ENCODE measurements around the gene EDN1. TPM values are rescaled to one million over a fixed set of nuclear protein-coding genes. Genes with fewer than 3 reads are reported as not detected.

EDN1 gene
- total and polyA plus RNA-seq, 5 donors: 1.3 to 5.8 (median 2.2) TPM

DNA sequence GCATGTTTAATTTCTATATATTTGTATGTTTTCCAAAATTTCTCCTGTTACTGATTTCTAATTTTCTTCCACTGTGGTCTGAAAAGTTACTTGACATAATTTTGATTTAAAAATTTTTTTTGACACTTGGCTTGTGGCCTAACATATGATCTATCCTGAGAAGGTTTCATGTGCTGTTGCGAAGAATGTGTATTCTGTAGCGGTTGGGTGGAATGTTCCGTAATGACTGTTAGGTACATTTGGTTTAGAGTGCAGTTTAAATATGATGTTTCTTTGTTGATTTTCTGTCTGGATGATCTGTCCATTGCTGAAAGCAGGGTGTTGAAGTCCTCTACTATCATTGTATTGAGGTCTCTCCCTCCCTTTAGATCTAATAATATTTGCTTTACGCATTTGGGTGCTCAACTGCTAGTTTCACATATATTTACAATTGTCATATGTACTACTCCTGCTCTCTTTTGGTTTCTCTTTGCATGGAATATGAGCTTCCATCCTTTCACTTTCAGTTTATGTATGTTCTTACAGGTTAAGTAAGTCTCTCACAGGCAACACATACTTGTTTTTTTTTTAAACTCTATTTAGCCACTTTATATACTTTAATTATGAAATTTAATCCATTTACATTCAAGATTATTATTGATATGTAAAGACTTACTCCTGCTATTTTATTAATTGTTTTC lies 19.5 kb upstream of the EDN1 start:
- H3K27me3 ChIP-seq (ENCODE audit: control insufficient read depth, insufficient read depth): no peaks in the 10 kb centered on the region
- no peak overlapping the region for H3K4me3 ChIP-seq (ENCODE audit: low read length)
- WGBS: 98% methylated on average over 4 of the region's 4 CpGs
- H3K9me3 ChIP-seq (ENCODE audit: control insufficient read depth, low read length): no peaks in the 10 kb centered on the region
- no peak overlapping the region for H3K27ac ChIP-seq (ENCODE audit: low read length)
- DNase-seq: no peak
- ATAC-seq: no peak
- no peaks in the 10 kb centered on the region for H3K4me1 ChIP-seq (ENCODE audit: control insufficient read depth, insufficient read depth, low read length)
- intact Hi-C loops (cut with DNase I): no loop called here

- Histone ChIP-seq H3K27ac (ENCODE audit: low read length) (no peak overlapping the region), H3K27me3 (ENCODE audit: control insufficient read depth, insufficient read depth) (no peaks in the 10 kb centered on the region), H3K4me3 (ENCODE audit: low read length) (no peak overlapping the region), H3K9me3 (ENCODE audit: control insufficient read depth, low read length) (no peaks in the 10 kb centered on the region), H3K4me1 (ENCODE audit: control insufficient read depth, insufficient read depth, low read length) (no peaks in the 10 kb centered on the region)
- whole genome bisulfite sequencing: 100% methylated on average over 1 of the region's 1 CpG
- DNase-seq: no peak
- intact Hi-C loops (cut with DNase I): no loop called here
- no peak for ATAC-seq
Observed at GRCh38 chr6:12271594-12271993, 18.6 kb upstream of the EDN1 start.

DNA sequence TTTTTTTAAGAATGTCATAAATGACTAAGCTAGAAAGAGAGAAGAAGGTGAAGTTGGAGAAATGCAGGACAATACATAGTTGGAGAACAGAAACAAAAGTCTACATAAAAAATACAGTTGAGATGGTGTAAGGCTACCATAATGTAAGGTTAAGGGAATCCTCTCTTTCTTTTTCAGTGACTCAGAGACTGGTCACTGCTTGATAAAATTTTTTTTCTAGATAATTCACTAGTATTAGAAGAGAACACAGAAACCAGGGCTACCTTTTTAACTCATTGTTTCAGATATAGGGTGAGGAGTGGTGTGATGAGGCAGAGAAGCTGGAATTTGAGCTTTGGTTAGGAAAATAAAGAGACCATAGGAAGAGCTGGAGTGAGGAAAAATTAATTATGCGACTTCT lies 18.2 kb upstream of the EDN1 start:
- no peak overlapping the region for H3K27ac ChIP-seq (ENCODE audit: low read length)
- intact Hi-C loops (cut with DNase I): no loop called here
- no peaks in the 10 kb centered on the region for H3K4me1 ChIP-seq (ENCODE audit: control insufficient read depth, insufficient read depth, low read length)
- DNase-seq (no peak), ATAC-seq (no peak)
- no peaks in the 10 kb centered on the region for H3K27me3 ChIP-seq (ENCODE audit: control insufficient read depth, insufficient read depth)
- H3K9me3 ChIP-seq (ENCODE audit: control insufficient read depth, low read length): no peaks in the 10 kb centered on the region
- WGBS: 98% methylated on average over 1 of the region's 1 CpG
- no peak overlapping the region for H3K4me3 ChIP-seq (ENCODE audit: low read length)

- no peak overlapping the region for H3K4me3 ChIP-seq (ENCODE audit: low read length)
- peaks cover 2% of the 10 kb centered on the region for H3K4me1 ChIP-seq (ENCODE audit: control insufficient read depth, insufficient read depth, low read length)
- H3K27ac ChIP-seq (ENCODE audit: low read length): no peak overlapping the region
- WGBS: 77% methylated on average over 2 of the region's 2 CpGs
- intact Hi-C loops (cut with DNase I): no loop called here
- H3K27me3 ChIP-seq (ENCODE audit: control insufficient read depth, insufficient read depth): no peaks in the 10 kb centered on the region
- ATAC-seq: no peak
- DNase-seq: no peak
- H3K9me3 ChIP-seq (ENCODE audit: control insufficient read depth, low read length): no peaks in the 10 kb centered on the region
Observed at GRCh38 chr6:12275107-12275506, 15.1 kb upstream of the EDN1 start.

- Histone ChIP-seq H3K27me3 (ENCODE audit: control insufficient read depth, insufficient read depth) (no peaks in the 10 kb centered on the region), H3K4me3 (ENCODE audit: low read length) (no peak overlapping the region), H3K9me3 (ENCODE audit: control insufficient read depth, low read length) (no peaks in the 10 kb centered on the region), H3K4me1 (ENCODE audit: control insufficient read depth, insufficient read depth, low read length) (peaks cover 2% of the 10 kb centered on the region), H3K27ac (ENCODE audit: low read length) (no peak overlapping the region)
- 90% methylated on average over 1 of the region's 1 CpG for WGBS
- ATAC-seq: no peak
- DNase-seq: no peak
- intact Hi-C loops (cut with DNase I): no loop called here
Observed at GRCh38 chr6:12276930-12277315, 13.2 kb upstream of the EDN1 start.

GRCh38 chr6:12277386-12277785 lies 12.8 kb upstream of the EDN1 start:
- Histone ChIP-seq H3K9me3 (ENCODE audit: control insufficient read depth, low read length) (no peaks in the 10 kb centered on the region), H3K27me3 (ENCODE audit: control insufficient read depth, insufficient read depth) (no peaks in the 10 kb centered on the region), H3K4me3 (ENCODE audit: low read length) (no peak overlapping the region), H3K27ac (ENCODE audit: low read length) (no peak overlapping the region), H3K4me1 (ENCODE audit: control insufficient read depth, insufficient read depth, low read length) (peaks cover 2% of the 10 kb centered on the region)
- intact Hi-C loops (cut with DNase I): no loop called here
- ATAC-seq: no peak
- DNase-seq: no peak
- whole genome bisulfite sequencing: 87% methylated on average over 9 of the region's 9 CpGs

DNA sequence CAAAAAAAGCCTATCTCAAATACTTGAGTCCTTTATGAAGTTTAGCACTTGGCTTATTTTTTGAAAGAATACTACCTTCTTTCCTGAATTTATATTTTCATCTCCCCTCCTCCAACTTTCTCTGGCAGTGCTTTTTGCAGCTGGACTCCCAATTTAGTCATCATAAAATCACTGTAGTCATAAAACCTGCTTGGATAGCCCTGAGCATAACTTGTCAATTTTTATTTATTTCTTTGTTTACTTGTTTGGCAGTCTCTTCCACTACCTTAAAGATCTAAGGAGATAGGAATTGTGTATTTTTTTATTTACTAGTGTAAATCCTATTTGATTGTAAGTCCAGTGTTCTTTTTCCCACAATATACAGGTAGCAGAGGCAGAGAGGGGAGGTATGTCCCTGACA lies 11.2 kb upstream of the EDN1 start:
- no peak overlapping the region for H3K4me3 ChIP-seq (ENCODE audit: low read length)
- ATAC-seq: no peak
- peaks cover 2% of the 10 kb centered on the region for H3K4me1 ChIP-seq (ENCODE audit: control insufficient read depth, insufficient read depth, low read length)
- DNase-seq: no peak
- H3K27me3 ChIP-seq (ENCODE audit: control insufficient read depth, insufficient read depth): no peaks in the 10 kb centered on the region
- no peaks in the 10 kb centered on the region for H3K9me3 ChIP-seq (ENCODE audit: control insufficient read depth, low read length)
- H3K27ac ChIP-seq (ENCODE audit: low read length): no peak overlapping the region
- intact Hi-C loops (cut with DNase I): no loop called here

DNA sequence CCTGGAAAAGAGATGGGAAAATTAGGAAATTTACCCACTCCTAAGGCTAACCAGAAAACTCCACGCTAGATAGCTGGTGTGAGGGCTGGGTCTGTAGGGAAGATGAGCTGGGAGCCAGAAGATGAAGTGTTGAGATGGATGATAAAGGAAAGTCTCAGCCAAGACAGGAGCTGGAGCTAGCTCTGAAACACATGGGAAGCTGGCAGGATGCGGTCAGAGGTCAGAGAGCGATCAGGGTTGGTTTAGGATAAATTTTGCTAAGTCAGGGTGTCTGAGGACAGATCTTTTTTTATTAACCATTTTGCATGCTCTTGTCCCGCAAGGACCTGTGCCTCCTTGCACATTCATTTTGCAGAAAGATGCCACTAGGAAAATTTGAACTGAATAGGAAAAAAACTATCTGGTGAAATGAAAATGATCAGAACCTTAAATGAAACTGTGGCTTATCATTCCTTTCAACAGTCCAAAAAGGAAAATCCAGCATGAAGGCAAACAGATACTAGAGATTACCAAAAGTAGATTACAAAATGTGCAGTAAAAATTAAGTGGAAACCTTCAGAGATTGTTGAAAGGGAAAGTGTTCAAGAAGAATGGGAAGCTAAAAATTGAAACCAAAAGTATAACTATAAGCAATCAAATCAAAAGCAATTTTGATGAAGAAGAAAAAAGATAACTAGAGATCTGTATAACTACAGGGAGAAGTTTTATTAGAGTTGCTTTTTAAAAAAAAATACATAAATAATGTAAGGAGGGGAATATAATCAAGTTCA lies 10.7 kb upstream of the EDN1 start:
- 41% methylated on average over 4 of the region's 4 CpGs for WGBS
- intact Hi-C loops (cut with DNase I): no loop called here
- peaks cover 2% of the 10 kb centered on the region for H3K4me1 ChIP-seq (ENCODE audit: control insufficient read depth, insufficient read depth, low read length)
- ATAC-seq (no peak), DNase-seq (no peak)
- H3K9me3 ChIP-seq (ENCODE audit: control insufficient read depth, low read length): no peaks in the 10 kb centered on the region
- H3K27ac ChIP-seq (ENCODE audit: low read length): no peak overlapping the region
- H3K4me3 ChIP-seq (ENCODE audit: low read length): no peak overlapping the region
- no peaks in the 10 kb centered on the region for H3K27me3 ChIP-seq (ENCODE audit: control insufficient read depth, insufficient read depth)

GRCh38 chr6:12280458-12280857 lies 9.7 kb upstream of the EDN1 start:
- Histone ChIP-seq H3K4me3 (ENCODE audit: low read length) (no peak overlapping the region), H3K9me3 (ENCODE audit: control insufficient read depth, low read length) (no peaks in the 10 kb centered on the region), H3K27me3 (ENCODE audit: control insufficient read depth, insufficient read depth) (no peaks in the 10 kb centered on the region), H3K4me1 (ENCODE audit: control insufficient read depth, insufficient read depth, low read length) (peaks cover 2% of the 10 kb centered on the region), H3K27ac (ENCODE audit: low read length) (no peak overlapping the region)
- intact Hi-C loops (cut with DNase I): no loop called here
- WGBS: 67% methylated on average over 5 of the region's 5 CpGs
- no peak for ATAC-seq
- no peak for DNase-seq

DNA sequence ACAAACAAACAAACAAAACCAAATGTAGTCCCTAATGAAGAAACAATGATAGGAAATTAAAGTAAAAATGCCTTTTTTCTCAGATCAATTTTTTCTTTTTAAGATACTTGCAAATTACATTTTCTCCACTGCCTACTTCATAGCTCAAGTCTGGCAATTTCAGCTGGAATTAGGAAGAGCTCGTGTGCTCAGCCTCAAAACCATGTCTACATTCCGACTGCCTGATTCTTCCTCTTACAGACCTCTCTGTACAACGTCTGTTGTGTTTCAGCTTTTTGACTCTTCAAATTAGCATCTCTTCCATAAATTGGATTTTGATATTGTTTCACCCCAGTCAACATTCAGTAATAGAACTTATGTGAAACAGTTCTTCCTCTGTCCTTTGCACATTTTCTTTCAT lies 9.3 kb upstream of the EDN1 start:
- H3K4me3 ChIP-seq (ENCODE audit: low read length): no peak overlapping the region
- intact Hi-C loops (cut with DNase I): no loop called here
- peaks cover 2% of the 10 kb centered on the region for H3K4me1 ChIP-seq (ENCODE audit: control insufficient read depth, insufficient read depth, low read length)
- no peak for ATAC-seq
- DNase-seq: no peak
- 88% methylated on average over 3 of the region's 3 CpGs for WGBS
- H3K27me3 ChIP-seq (ENCODE audit: control insufficient read depth, insufficient read depth): no peaks in the 10 kb centered on the region
- no peaks in the 10 kb centered on the region for H3K9me3 ChIP-seq (ENCODE audit: control insufficient read depth, low read length)
- no peak overlapping the region for H3K27ac ChIP-seq (ENCODE audit: low read length)

- no peaks in the 10 kb centered on the region for H3K27me3 ChIP-seq (ENCODE audit: control insufficient read depth, insufficient read depth)
- H3K27ac ChIP-seq (ENCODE audit: low read length): no peak overlapping the region
- no peak overlapping the region for H3K4me3 ChIP-seq (ENCODE audit: low read length)
- no peak for ATAC-seq
- WGBS: 66% methylated on average over 4 of the region's 4 CpGs
- peaks cover 2% of the 10 kb centered on the region for H3K4me1 ChIP-seq (ENCODE audit: control insufficient read depth, insufficient read depth, low read length)
- intact Hi-C loops (cut with DNase I): no loop called here
- DNase-seq: no peak
- no peaks in the 10 kb centered on the region for H3K9me3 ChIP-seq (ENCODE audit: control insufficient read depth, low read length)
Observed at GRCh38 chr6:12283904-12284303, 6.3 kb upstream of the EDN1 start.

Measured in right cardiac atrium (tissue), 5 donors.